A673 (cell line): ENCODE data around the gene LHFPL2.

Experiments used
- EZH2 ChIP-seq: fragments of 200-600 bp; sonication (generic); IDR thresholded peaks from 2 replicates; pipeline ENCODE4 v1.6.1; 2017; ENCODE audit warnings: borderline replicate concordance, low read depth, mild to moderate bottlenecking, mixed read lengths, antibody characterized with exemption, low read length; ENCODE audit not compliant: poor library complexity, severe bottlenecking
- TF ChIP-seq, protein P1 (sequence below): fragments of 300-800, 200-600 bp; sonication (generic); conservative IDR thresholded peaks from 2 replicates; pipeline ENCODE4 v1.5.1; 2017; ENCODE audit warnings: low read depth, mild to moderate bottlenecking, antibody characterized with exemption, low read length, moderate library complexity, mixed read lengths

DNA sequence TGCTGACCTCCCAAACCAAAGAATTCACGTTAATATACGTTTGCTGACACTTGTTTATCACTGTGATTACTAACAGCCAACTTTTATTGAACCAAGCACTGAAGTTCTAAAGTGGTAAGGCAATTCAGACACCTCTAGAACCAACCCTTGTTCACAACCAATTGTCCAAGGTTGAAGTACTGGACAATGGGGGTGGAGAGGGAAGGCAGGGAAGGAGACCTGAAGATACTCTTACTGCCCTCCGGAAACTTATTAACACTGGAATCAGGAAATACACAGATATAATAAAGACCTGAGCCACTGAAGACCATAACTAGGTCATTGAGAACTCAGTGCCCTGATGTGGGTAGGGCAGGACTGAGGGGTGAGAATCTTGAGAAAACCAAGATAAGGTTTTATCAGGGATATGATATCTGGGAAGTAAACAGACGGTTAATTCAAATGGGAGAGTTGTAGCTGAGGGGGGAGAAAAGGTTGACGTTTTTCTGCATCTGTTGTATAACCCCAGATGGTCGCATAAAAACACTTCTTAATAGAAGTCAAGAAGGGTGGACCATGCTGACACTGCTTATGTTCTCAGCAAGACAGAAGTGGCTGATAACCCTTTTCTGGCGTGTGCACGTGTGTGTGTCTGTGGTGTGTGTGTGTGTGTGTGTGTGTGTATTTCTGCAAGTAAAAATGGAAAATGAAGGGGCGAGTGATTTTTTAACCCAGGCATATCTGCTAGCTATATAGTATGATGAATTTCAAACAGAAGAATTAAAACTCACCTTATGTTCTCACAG is 125.9 kb downstream of the LHFPL2 start:
- TF ChIP-seq, protein P1, sequence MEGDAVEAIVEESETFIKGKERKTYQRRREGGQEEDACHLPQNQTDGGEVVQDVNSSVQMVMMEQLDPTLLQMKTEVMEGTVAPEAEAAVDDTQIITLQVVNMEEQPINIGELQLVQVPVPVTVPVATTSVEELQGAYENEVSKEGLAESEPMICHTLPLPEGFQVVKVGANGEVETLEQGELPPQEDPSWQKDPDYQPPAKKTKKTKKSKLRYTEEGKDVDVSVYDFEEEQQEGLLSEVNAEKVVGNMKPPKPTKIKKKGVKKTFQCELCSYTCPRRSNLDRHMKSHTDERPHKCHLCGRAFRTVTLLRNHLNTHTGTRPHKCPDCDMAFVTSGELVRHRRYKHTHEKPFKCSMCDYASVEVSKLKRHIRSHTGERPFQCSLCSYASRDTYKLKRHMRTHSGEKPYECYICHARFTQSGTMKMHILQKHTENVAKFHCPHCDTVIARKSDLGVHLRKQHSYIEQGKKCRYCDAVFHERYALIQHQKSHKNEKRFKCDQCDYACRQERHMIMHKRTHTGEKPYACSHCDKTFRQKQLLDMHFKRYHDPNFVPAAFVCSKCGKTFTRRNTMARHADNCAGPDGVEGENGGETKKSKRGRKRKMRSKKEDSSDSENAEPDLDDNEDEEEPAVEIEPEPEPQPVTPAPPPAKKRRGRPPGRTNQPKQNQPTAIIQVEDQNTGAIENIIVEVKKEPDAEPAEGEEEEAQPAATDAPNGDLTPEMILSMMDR, result no peak
- TF ChIP-seq EZH2, result no peak
